Thoracic aorta (tissue), 2 donors: ENCODE results near the gene ITGB6. TPM values are rescaled to one million over a fixed set of nuclear protein-coding genes. Genes with fewer than 3 reads are reported as not detected.
"Not testable (repeated sequence)": the region's sequence is repeated elsewhere in the genome, so short reads cannot be mapped to it uniquely, and the experiment has no call there.

Experiments used
- ATAC-seq: fragments of 150-250 bp; one replicate; pipeline ENCODE4 v1.8.0; 2017; ENCODE audit warnings: low read depth; ENCODE audit not compliant: insufficient number of reproducible peaks, low FRiP score
- DNase-seq: peaks from one replicate; pipeline ENCODE4 v3.0.0-alpha.2; 2020; ENCODE audit warnings: low spot score
- H3K27ac ChIP-seq, 2 donors: fragments of 200-600 bp; sonication (generic); 1 replicate in 1 of 2; 2 replicates in 1 of 2; pipeline ENCODE4 v1.5.1; 2016; ENCODE audit warnings: mild to moderate bottlenecking in 2 of 2, moderate library complexity in 2 of 2
- H3K27me3 ChIP-seq: fragments of 200-600 bp; sonication (generic); replicated peaks from 2 replicates; pipeline ENCODE4 v1.6.0; 2016; ENCODE audit warnings: mild to moderate bottlenecking; ENCODE audit not compliant: insufficient read depth
- H3K36me3 ChIP-seq: fragments of 200-600 bp; sonication (generic); one replicate; pipeline ENCODE4 v1.5.1; 2016
- H3K4me1 ChIP-seq, 2 donors: fragments of 200-600 bp; sonication (generic); 1 replicate in 1 of 2; 2 replicates in 1 of 2; pipeline versions ENCODE4 v1.5.1 to v1.6.0; 2016; ENCODE audit warnings: low read depth in 2 of 2, mild to moderate bottlenecking in 1 of 2; ENCODE audit not compliant: control insufficient read depth in 1 of 2
- H3K4me3 ChIP-seq: fragments of 200-600 bp; sonication (generic); 2 replicates; pipeline ENCODE4 v1.5.1; 2016; ENCODE audit warnings: mild to moderate bottlenecking
- H3K9me3 ChIP-seq: fragments of 200-600 bp; sonication (generic); 2 replicates; pipeline ENCODE4 v1.5.1; 2016
- CTCF ChIP-seq: fragments of 200-600 bp; sonication (generic); IDR thresholded peaks from one replicate; pipeline ENCODE4 v1.5.1; 2019; ENCODE audit warnings: antibody characterized with exemption
- total RNA-seq, 2 donors: library from RNA; depleted of rRNA; stranded (reverse); fragments of >200 nt; gene quantifications; one replicate each; pipeline versions ENCODE4 v1.1.0 to v1.2.3, GENCODE V29; 2016

ITGB6 gene
- total RNA-seq, 2 donors from 2014 or later = 0.99 TPM; not detected in 1

- H3K4me3 ChIP-seq = no peak overlapping the region
- H3K4me1 ChIP-seq = peaks cover 0 to 6% of the 10 kb centered on the region in 2 donors
- no peak for TF ChIP-seq CTCF
- DNase-seq (no peak), ATAC-seq (no peak)
- H3K27me3 ChIP-seq = no peaks in the 10 kb centered on the region
- no peak overlapping the region for H3K27ac ChIP-seq
- H3K36me3 ChIP-seq = no peaks in the 10 kb centered on the region
- H3K9me3 ChIP-seq = no peaks in the 10 kb centered on the region
Measured at GRCh38 chr2:160157861-160158829, 41.9 kb downstream of the ITGB6 start.

- Histone ChIP-seq H3K27me3 (no peaks in the 10 kb centered on the region), H3K4me3 (no peak overlapping the region), H3K9me3 (no peaks in the 10 kb centered on the region), H3K4me1 (peaks cover 0 to 6% of the 10 kb centered on the region in 2 donors), H3K27ac (no peak overlapping the region), H3K36me3 (no peaks in the 10 kb centered on the region)
- DNase-seq (no peak), ATAC-seq (no peak)
- TF ChIP-seq CTCF = no peak
Measured at GRCh38 chr2:160156665-160157064, 43.4 kb downstream of the ITGB6 start.

GRCh38 chr2:160156100-160156499, 44.0 kb downstream of the ITGB6 start:
- no peak overlapping the region for H3K4me3 ChIP-seq
- DNase-seq (no peak), ATAC-seq (no peak)
- H3K9me3 ChIP-seq = no peaks in the 10 kb centered on the region
- H3K4me1 ChIP-seq = peaks cover 0 to 6% of the 10 kb centered on the region in 2 donors
- H3K27ac ChIP-seq = no peak overlapping the region
- no peaks in the 10 kb centered on the region for H3K27me3 ChIP-seq
- H3K36me3 ChIP-seq = no peaks in the 10 kb centered on the region
- TF ChIP-seq CTCF = no peak

GRCh38 chr2:160148419-160148818, 51.7 kb downstream of the ITGB6 start:
- H3K4me3 ChIP-seq, H3K27ac ChIP-seq, H3K9me3 ChIP-seq, H3K27me3 ChIP-seq, ATAC-seq, H3K4me1 ChIP-seq, H3K36me3 ChIP-seq, DNase-seq: not testable (repeated sequence)

GRCh38 chr2:160145471-160145870, 54.6 kb downstream of the ITGB6 start:
- H3K27me3 ChIP-seq = no peaks in the 10 kb centered on the region
- H3K27ac ChIP-seq = no peak overlapping the region
- peaks cover 7 to 18% of the 10 kb centered on the region in 2 donors for H3K4me1 ChIP-seq
- ATAC-seq = no peak
- DNase-seq = no peak
- no peak overlapping the region for H3K4me3 ChIP-seq
- no peaks in the 10 kb centered on the region for H3K9me3 ChIP-seq
- H3K36me3 ChIP-seq = no peaks in the 10 kb centered on the region
- TF ChIP-seq CTCF = no peak
